Calu3 (cell line): Measurements from ENCODE around the gene CD274. TPM values are rescaled to one million over a fixed set of nuclear protein-coding genes. Genes with fewer than 3 reads are reported as not detected.
"Not testable (repeated sequence)": the region's sequence is repeated elsewhere in the genome, so short reads cannot be mapped to it uniquely, and the experiment has no call there.

ENCODE experiments used
- BruUV-seq: library from RNA; stranded (reverse); fragments of 400-500 nt; replicated peaks from 2 replicates; lab custom pipeline; 2021; lab: Mats Ljungman, UMichigan
- CTCF ChIA-PET: fragments of 300-600 bp; sonication (Branson Sonifier 250); formaldehyde crosslinking; loops from one replicate; lab custom pipeline; 2022; ENCODE audit warnings: antibody characterized with exemption; lab: Charles Lee
- DNase-seq: peaks from one replicate; pipeline ENCODE4 v3.0.0; 2022
- H3K27ac Mint-ChIP-seq: one replicate; pipeline ENCODE4 v1.8.0; 2022; ENCODE audit warnings: mixed read lengths; ENCODE audit not compliant: unreplicated experiment
- H3K27me3 Mint-ChIP-seq: one replicate; pipeline ENCODE4 v1.8.0; 2022; ENCODE audit warnings: mixed read lengths; ENCODE audit not compliant: unreplicated experiment
- H3K36me3 Mint-ChIP-seq: one replicate; pipeline ENCODE4 v1.8.0; 2022; ENCODE audit warnings: mild to moderate bottlenecking, moderate library complexity, mixed read lengths; ENCODE audit not compliant: insufficient read depth, unreplicated experiment
- H3K4me1 Mint-ChIP-seq: one replicate; pipeline ENCODE4 v1.8.0; 2022; ENCODE audit warnings: mild to moderate bottlenecking, low read depth, mixed read lengths; ENCODE audit not compliant: unreplicated experiment
- H3K4me3 Mint-ChIP-seq: one replicate; pipeline ENCODE4 v1.8.0; 2022; ENCODE audit warnings: mild to moderate bottlenecking, low read depth, moderate library complexity, mixed read lengths; ENCODE audit not compliant: unreplicated experiment
- H3K9me3 Mint-ChIP-seq: one replicate; pipeline ENCODE4 v1.8.0; 2022; ENCODE audit warnings: low read depth, mixed read lengths; ENCODE audit not compliant: unreplicated experiment
- intact Hi-C: fragments of 100-400 bp; cut with micrococcal nuclease; formaldehyde crosslinking; loops from one replicate; pipeline ENCODE4 v1.10.0; 2022; ENCODE audit not compliant: unreplicated experiment
- total RNA-seq: library from RNA; stranded (reverse); gene quantifications from 2 replicates; pipeline ENCODE4 v1.2.3, GENCODE V29; 2022
- TF ChIP-seq, protein P1 (sequence below): fragments of 200-600 bp; IDR thresholded peaks from one replicate; pipeline ENCODE4 v1.8.0; 2022; ENCODE audit warnings: antibody characterized with exemption; ENCODE audit not compliant: unreplicated experiment

CD274 gene
- total RNA-seq, 1 experiment from 2014 or later: 1.9 TPM

DNA sequence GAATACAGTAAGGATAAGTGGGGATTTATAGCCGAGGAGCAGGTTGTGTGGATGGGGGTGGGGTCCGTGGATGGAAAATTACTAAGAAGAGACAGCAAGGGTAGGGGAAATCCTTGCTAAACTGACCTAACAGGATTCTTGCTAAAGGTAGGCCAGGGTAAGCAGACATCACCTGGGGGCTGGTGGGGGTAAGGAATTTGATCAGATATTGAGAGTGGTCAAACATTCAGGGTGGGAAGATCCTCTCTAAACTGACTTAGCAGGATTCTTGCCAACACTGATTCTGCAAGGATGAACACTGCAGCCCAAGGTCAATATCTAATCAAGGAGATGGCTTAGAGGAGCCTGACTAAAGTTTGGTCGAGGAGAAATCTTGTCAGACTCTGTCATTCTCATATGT lies 9.9 kb upstream of the CD274 start:
- CTCF ChIA-PET: no interaction called here
- intact Hi-C loops: loop anchor here (10.0 kb wide), 1 partner anchor 686 kb away; no protein-coding TSS in a partner anchor
- TF ChIP-seq, protein P1, sequence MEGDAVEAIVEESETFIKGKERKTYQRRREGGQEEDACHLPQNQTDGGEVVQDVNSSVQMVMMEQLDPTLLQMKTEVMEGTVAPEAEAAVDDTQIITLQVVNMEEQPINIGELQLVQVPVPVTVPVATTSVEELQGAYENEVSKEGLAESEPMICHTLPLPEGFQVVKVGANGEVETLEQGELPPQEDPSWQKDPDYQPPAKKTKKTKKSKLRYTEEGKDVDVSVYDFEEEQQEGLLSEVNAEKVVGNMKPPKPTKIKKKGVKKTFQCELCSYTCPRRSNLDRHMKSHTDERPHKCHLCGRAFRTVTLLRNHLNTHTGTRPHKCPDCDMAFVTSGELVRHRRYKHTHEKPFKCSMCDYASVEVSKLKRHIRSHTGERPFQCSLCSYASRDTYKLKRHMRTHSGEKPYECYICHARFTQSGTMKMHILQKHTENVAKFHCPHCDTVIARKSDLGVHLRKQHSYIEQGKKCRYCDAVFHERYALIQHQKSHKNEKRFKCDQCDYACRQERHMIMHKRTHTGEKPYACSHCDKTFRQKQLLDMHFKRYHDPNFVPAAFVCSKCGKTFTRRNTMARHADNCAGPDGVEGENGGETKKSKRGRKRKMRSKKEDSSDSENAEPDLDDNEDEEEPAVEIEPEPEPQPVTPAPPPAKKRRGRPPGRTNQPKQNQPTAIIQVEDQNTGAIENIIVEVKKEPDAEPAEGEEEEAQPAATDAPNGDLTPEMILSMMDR: no peak
- Mint-ChIP-seq H3K27me3 (no peaks in the 10 kb centered on the region), H3K9me3 (no peaks in the 10 kb centered on the region), H3K27ac (no peak overlapping the region), H3K36me3 (peaks cover 12% of the 10 kb centered on the region), H3K4me3 (no peak overlapping the region), H3K4me1 (peaks cover 8% of the 10 kb centered on the region)
- no TSS peak for BruUV-seq
- DNase-seq: no peak

DNA sequence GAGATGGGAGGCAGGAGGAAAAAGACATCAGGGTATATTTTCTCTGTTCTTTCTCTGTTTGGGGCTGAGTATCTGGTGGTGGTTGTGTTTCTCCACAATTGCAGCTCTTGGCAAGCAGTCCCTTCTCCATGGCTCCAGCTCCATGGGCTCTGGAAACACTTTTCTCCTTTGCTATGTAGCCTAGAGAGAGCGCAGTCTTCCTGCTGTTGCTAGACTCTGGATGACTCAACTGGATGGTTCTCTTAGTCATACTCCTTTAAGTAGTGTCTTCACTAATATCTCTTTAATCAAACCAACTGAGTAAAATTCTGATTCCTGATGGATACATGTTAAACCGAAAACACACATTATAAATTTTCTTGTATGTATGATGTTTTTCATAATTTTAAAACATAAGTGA lies 9.3 kb upstream of the CD274 start:
- Mint-ChIP-seq H3K4me3 (no peak overlapping the region), H3K4me1 (peaks cover 8% of the 10 kb centered on the region), H3K9me3 (no peaks in the 10 kb centered on the region), H3K27me3 (no peaks in the 10 kb centered on the region), H3K27ac (no peak overlapping the region), H3K36me3 (peaks cover 12% of the 10 kb centered on the region)
- no peak for DNase-seq
- CTCF ChIA-PET: interaction anchor here (0.5 kb wide), 1 partner anchor 92 kb away, joined by 3 read pairs; no protein-coding TSS in a partner anchor
- BruUV-seq: no TSS peak
- TF ChIP-seq, protein P1: no peak
- intact Hi-C loops: loop anchor here (10.0 kb wide), 1 partner anchor 686 kb away; no protein-coding TSS in a partner anchor

DNA sequence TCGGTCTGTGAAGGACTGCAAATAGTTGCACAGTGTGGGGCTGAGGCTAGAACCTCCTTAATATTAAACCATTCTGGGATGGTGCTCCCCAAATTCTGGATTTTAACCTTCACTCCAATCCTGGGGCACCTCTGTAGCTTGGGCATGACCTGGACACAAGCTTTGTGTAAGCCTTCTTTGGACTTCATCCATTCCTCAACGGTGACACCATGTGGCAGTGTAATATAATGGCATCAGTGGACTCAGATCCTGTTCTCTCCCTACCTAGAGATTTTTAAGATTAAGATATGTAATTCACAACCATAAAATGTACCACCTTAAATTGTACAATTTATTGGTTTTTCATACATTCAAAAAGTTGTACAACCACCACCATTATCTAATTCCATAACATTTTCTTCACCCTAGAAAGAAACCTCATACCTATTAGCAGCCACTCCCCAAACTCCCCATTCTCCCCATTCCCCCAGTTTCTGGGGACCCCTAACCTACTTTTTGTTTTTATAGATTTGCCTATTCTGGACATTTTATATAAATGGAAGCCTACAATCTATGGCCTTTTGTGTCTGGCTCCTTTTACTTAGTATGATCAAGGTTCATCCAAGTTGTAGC lies 7.8 kb upstream of the CD274 start:
- H3K4me1 Mint-ChIP-seq: peaks cover 23% of the 10 kb centered on the region

DNA sequence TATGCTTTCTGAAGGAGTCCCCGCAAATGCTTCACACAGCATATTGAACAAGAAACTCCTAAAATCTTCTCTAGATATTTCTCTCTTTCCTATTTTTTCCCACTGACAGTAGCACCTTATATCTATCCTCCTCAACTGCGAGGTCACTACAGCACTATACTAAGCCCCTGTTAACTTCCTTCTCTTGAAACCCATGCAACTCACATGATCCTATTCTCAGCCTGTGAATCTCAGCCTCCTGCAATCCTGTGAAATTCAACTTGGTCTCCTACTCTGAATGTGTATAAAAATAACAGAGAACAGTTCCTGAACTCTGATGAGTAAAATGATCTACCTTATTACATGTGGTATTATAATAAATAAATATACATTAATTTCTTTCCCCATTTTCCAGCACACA lies 6.5 kb upstream of the CD274 start:
- Mint-ChIP-seq H3K36me3 (no peaks in the 10 kb centered on the region), H3K27me3 (no peaks in the 10 kb centered on the region), H3K4me3 (no peak overlapping the region), H3K27ac (no peak overlapping the region), H3K9me3 (no peaks in the 10 kb centered on the region), H3K4me1 (peaks cover 27% of the 10 kb centered on the region)
- intact Hi-C loops: loop anchor here (10.0 kb wide), 1 partner anchor 689 kb away; no protein-coding TSS in a partner anchor
- TF ChIP-seq, protein P1: no peak
- no peak for DNase-seq
- CTCF ChIA-PET: no interaction called here
- BruUV-seq: no TSS peak

More for the DNA sequence above, 7.8 kb upstream of the CD274 start:
- CTCF ChIA-PET: interaction anchor here (0.6 to 1.4 kb wide), 4 partner anchors 18 to 701 kb away, joined by 3 to 12 read pairs (median 8); no protein-coding TSS in a partner anchor
- peak; percentile 41 for DNase-seq
- H3K27me3 Mint-ChIP-seq: no peaks in the 10 kb centered on the region
- no peak overlapping the region for H3K4me3 Mint-ChIP-seq
- no peaks in the 10 kb centered on the region for H3K9me3 Mint-ChIP-seq
- no TSS peak for BruUV-seq
- intact Hi-C loops: loop anchor here (1.0 to 10.0 kb wide), 3 partner anchors 8 to 688 kb away; partner anchors contain the start of gene CD274
- TF ChIP-seq, protein P1: peak; percentile 27
- no peak overlapping the region for H3K27ac Mint-ChIP-seq
- peaks cover 6% of the 10 kb centered on the region for H3K36me3 Mint-ChIP-seq

DNA sequence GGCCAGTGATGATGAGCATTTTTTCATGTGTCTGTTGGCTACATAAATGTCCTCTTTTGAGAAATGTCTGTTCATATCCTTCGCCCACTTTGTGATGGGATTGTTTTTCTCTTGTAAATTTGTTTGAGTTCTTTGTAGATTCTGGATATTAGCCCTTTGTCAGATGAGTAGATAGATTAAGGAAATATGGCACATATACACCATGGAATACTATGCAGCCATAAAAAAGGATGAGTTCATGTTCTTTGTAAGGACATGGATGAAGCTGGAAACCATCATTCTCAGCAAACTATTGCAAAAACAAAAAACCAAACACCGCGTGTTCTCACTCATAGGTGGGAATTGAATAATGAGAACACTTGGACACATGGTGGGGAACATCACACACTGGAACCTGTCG lies 5.2 kb upstream of the CD274 start:
- H3K36me3 Mint-ChIP-seq, CTCF ChIA-PET, H3K27me3 Mint-ChIP-seq, DNase-seq, H3K4me3 Mint-ChIP-seq, BruUV-seq, H3K27ac Mint-ChIP-seq, H3K9me3 Mint-ChIP-seq: not testable (repeated sequence)
- H3K4me1 Mint-ChIP-seq: peaks cover 33% of the 10 kb centered on the region
- intact Hi-C loops: loop anchor here (10.0 kb wide), 1 partner anchor 690 kb away; no protein-coding TSS in a partner anchor
